HG03280 (cell line): ENCODE data around the gene ADH6.
"Not testable (repeated sequence)": the region's sequence is repeated elsewhere in the genome, so short reads cannot be mapped to it uniquely, and the experiment has no call there.

Experiments used
- ATAC-seq: cut with Tn5 transposase; IDR thresholded peaks from one replicate; pipeline ENCODE4 v1.9.1; 2021; ENCODE audit warnings: mild to moderate bottlenecking, moderate library complexity; ENCODE audit not compliant: unreplicated experiment

ADH6 gene

GRCh38 chr4:99219072-99219471, at the start of gene ADH6:
TSS of gene ADH6 (minus strand) at chr4:99219246. CDS start at chr4:99219152, 94 bp downstream.
- ATAC-seq = no peak

DNA sequence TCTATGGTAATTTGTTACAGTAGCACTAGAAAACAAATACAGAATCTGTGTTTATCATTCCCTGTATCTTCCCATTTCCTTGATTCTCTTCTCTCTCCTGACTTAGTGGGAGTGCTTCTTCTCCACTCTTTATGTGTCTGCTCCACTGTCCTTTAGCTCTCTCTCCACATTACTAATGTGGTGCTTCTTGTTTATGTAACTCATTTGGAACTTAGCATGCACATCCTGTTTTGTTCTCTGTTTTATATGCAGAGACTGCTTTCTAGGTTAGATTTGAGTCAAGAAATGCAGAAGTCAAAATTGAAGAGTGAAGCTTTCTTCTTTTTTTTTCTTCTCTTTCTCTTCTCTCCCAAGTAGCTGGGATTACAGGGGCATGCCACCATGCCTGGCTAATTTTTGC, 45.9 kb upstream of the ADH6 start:
- ATAC-seq = no peak

DNA sequence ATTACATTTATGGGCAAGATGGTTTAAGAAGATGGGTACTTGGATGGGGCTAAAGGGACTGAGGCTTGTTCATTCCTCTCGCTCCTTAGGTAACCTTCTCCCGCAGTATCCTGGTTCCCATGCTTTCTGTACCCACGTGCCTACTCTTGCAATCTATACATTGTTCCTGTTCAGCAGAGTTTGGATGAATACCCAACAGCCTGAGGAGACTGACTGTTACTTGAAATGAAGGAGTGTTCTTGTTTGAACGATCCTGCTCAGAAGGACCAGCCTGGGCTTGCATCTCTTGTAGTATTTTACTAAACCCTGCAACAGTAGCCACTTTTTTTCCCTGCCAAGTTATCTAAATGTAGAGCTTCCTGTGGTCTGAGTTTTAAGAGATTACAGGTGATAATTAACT, 33.7 kb upstream of the ADH6 start:
- no peak for ATAC-seq

GRCh38 chr4:99248714-99249113, 29.7 kb upstream of the ADH6 start:
- ATAC-seq = no peak

- ATAC-seq = no peak
Observed at GRCh38 chr4:99235955-99236354, 16.9 kb upstream of the ADH6 start.

GRCh38 chr4:99234331-99235010, 15.4 kb upstream of the ADH6 start:
- ATAC-seq = no peak

DNA sequence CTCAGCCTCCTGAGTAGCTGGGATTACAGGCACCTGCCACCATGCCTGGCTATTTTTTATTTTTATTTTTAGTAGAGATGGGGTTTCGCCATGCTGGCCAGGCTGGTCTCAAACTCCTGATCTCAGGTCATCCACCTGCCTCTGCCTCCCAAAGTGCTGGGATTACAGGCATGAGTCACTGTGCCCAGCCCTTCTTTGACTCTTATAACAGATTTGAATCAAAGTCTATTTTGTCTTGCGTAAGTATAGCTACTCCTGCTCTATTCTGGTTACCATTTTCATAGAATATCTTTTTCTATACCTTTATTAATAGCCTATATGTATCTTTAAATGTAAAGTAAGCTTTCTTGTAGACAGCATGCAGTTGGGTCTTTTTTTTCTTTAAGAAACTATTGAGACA, 14.4 kb upstream of the ADH6 start:
- ATAC-seq = not testable (repeated sequence)

DNA sequence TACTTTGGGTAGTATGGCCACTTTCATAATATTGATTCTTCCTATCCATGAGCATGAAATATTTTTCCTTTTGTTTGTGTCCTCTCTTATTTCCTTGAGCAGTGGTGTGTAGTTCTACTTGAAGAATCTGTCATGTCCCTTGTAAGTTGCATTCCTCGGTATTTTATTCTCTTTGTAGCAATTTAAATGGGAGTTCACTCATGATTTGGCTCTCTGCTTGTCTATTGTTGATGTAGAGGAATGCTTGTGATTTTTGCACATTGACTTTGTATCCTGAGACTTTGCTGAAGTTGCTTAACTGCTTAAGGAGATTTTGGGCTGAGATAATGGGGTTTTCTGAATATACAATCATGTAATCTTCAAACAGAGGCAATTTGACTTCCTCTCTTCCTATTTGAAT, 9.7 kb upstream of the ADH6 start:
- ATAC-seq = not testable (repeated sequence)

DNA sequence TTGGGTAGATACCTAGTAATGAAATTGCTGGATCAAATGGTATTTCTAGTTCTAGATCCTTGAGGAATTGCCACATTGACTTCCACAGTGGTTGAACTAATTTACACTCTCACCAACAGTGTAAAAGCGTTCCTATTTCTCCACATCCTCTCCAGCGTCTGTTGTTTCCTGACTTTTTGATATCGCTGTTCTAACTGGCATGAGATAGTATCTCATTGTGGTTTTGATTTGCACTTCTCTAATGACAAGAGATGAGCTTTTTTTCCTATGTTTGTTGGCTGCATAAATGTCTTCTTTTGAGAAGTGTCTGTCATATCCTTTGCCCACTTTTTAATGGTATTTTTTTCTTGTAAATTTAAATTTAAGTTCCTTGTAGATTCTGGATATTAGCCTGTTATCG, 8.6 kb upstream of the ADH6 start:
- not testable (repeated sequence) for ATAC-seq

GRCh38 chr4:99221980-99222379, 2.9 kb upstream of the ADH6 start:
- ATAC-seq = no peak

- ATAC-seq = no peak
Observed at GRCh38 chr4:99219479-99219878, 433 bp upstream of the ADH6 start.

GRCh38 chr4:99215521-99215920, 3.5 kb downstream of the ADH6 start:
- ATAC-seq = no peak

- ATAC-seq = no peak
Observed at GRCh38 chr4:99210789-99211188, 8.3 kb downstream of the ADH6 start.

GRCh38 chr4:99209671-99210070, 9.4 kb downstream of the ADH6 start:
- ATAC-seq = no peak

DNA sequence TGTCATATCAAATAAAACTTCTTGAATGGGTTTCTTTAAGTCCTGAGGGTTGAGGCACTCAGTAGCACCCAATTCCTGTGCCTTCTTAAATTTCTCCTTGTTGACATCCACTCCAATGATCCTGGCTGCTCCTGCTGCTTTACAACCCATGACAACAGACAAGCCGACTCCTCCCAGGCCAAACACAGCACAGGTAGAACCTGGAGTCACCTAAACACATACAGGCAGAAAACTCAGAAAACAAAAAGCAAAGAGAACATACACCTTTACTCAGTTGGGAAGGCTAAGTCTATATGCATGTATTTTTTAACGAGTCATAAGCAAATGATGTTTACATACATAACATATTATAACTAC, 10.3 kb downstream of the ADH6 start:
- ATAC-seq = no peak

DNA sequence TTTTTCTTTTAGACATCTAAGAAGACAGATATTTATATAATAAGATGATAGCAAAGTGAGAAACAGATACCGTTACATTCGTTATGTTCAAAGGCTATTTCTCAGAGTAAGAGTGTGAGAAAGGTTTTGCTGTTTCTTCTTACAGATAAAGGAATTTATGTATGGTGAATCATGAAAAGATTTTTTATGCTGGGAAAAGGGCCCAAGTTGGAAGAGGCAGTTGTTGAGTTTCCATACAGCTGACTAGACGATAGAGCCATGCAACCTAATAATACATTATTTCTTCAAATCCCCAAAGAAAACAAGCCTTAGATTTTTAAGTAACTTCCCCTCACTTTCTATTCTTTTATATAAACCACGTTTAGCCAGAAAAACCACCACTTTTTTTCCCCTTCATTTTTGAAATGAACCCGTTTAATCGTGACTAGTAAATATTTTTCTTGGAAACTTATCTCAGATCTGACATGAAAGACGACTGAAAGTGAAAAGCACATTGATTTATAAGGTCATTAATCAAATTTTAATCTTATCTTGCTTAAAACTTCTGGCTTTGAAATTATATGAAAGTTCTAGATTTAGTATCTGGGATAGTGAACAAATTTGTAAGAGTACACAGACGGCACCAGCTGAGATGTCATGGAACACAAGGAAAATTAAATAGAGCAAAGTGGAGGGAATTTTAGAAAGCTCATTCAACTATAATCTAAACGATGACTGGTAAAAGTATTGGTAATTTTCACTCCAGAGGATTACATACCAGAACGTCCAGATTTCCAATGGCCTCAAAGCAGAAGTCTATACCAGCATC, 10.9 kb downstream of the ADH6 start:
- no peak for ATAC-seq

- ATAC-seq = no peak
Observed at GRCh38 chr4:99207069-99207743, 11.8 kb downstream of the ADH6 start.

GRCh38 chr4:99205153-99205979, 13.7 kb downstream of the ADH6 start:
- ATAC-seq = no peak

DNA sequence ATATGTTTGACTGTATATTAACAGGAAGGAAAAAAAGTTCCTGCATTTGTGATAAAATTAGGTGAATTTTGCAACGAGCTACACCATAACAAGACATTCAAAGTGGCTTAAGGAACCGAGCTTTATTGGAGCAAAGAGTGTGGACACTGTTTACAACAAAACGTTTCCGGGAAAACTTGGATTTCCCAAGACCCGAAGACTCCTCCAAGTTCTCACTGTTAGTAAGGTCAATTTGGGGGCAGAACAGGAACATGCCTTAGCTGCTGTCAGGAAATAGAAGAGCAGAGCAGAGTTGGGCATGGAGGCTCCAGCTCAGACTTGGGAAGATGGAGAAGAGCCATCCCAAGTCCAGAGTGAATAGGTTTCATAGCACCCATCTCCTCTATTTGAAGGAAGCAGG, 16.5 kb downstream of the ADH6 start:
- ATAC-seq = no peak

DNA sequence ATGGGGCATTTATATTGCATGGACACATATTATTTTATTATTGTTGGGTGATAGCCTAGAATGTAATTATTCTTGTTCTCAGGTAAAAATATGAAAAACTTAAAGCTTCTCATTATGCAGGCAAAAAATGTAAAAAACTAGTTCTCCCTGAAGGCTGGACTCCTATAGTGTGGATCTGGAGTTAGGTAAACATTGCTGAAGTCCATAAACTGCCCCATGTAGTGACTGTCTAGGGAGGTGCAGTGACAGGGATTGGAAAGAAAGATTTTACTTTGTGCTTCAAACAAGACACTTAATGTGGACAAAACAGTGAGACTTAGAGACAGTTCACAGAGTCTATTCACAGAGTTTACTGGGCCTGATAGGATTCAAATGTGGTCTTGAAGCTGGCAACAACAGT, 17.0 kb downstream of the ADH6 start:
- ATAC-seq = no peak

GRCh38 chr4:99201690-99202089, 17.4 kb downstream of the ADH6 start:
- no peak for ATAC-seq
